ENCODE results near the gene PKNOX2.
"Not testable (repeated sequence)": the region's sequence is repeated elsewhere in the genome, so short reads cannot be mapped to it uniquely, and the experiment has no call there.

The PKNOX2 gene

DNA sequence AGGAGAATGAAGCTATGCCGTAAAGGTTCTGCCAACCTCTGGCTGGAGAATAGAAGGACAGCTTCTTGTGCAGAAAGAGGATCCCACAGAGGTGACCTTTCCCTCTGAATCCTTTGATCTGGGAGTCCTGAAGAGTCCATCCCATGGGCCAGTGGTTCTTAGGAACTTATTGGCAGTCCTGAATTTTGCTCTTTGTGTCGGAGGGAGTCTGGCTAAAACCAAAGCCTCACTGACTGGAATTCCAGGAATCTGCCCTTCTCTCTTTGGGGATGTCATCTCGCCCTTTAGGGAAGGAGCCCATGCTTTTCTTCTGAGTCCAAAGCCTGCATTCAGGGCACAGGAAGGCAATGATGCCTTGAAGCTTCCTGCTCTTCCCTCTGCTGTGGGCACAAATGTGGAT is 45.5 kb downstream of the PKNOX2 start:
- peaks cover 7 to 33% of the 10 kb centered on the region in 2 donors for H3K27me3 Mint-ChIP-seq
- ATAC-seq (replicated peaks) (no peak), DNase-seq (no peak)
- H3K4me3 Mint-ChIP-seq: no peak overlapping the region
- no peaks in the 10 kb centered on the region for H3K4me1 Mint-ChIP-seq (ENCODE audit: low read depth in 2 of 2)
- H3K36me3 Mint-ChIP-seq (ENCODE audit: insufficient read depth): no peaks in the 10 kb centered on the region
- no peak overlapping the region for H3K27ac Mint-ChIP-seq
- H3K9me3 Mint-ChIP-seq: no peaks in the 10 kb centered on the region

DNA sequence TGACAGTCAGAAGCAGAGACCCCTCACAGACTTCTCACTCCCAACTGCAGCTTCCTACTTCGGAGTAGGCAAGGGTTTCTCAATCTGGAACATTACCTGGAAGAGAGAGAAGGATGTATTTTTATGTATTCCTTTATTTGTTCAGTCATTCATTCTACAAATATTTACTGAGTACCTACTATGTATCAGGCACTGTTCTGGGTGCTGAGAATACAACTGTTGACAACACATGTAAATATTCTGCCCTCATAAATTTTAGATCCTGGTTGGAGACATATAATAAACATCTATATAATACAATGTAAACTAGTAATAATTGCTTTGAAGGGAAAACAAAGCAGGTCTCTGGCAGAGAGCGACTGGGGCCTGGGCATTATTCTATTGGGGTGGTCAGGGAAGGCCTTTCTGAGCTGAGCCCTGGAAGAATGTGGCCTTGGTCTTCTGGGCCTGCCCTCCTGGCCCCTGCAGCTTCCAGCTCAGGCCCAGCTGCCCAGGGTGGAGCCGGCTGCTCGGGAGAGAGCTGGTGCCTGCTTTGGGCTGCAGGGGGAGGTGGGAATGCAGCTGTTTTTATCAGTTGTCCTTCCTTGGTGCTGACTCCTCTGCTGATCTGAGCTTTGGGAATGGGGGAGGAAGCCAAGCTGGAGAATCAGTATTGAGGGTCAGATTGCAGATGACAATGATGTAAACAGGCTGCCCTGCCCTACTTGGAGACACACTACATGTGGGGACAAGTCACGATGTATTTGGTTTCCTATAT is 46.8 kb downstream of the PKNOX2 start:
- no peak overlapping the region for H3K4me3 Mint-ChIP-seq
- no peaks in the 10 kb centered on the region for H3K4me1 Mint-ChIP-seq (ENCODE audit: low read depth in 2 of 2)
- DNase-seq (no peak), ATAC-seq (replicated peaks) (no peak)
- no peaks in the 10 kb centered on the region for H3K9me3 Mint-ChIP-seq
- peaks cover 7 to 41% of the 10 kb centered on the region in 2 donors for H3K27me3 Mint-ChIP-seq
- H3K27ac Mint-ChIP-seq: no peak overlapping the region
- no peaks in the 10 kb centered on the region for H3K36me3 Mint-ChIP-seq (ENCODE audit: insufficient read depth)

DNA sequence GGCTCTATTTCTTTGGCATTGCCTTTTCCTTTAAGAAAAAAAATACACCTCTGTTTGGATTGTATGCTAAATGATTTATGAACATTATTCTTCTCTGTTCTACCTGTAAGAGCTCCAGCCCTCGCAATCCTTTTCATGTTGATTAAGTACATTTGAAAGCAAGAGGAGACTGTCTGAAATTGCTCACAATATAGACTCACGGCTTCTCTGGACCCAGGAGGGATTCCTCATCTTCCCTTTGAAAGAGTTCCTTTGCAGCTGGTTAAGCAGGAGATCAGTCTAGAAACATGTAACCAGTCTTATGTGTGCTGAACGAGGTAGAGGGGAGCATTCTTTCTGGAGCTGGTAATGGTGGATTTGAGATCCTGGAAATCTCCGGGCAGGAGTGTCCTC is 47.4 kb downstream of the PKNOX2 start:
- no peak for ATAC-seq (replicated peaks)
- peaks cover 8 to 46% of the 10 kb centered on the region in 2 donors for H3K27me3 Mint-ChIP-seq
- H3K4me3 Mint-ChIP-seq: no peak overlapping the region
- no peak overlapping the region for H3K27ac Mint-ChIP-seq
- H3K36me3 Mint-ChIP-seq (ENCODE audit: insufficient read depth): no peaks in the 10 kb centered on the region
- no peak for DNase-seq
- no peaks in the 10 kb centered on the region for H3K9me3 Mint-ChIP-seq
- H3K4me1 Mint-ChIP-seq (ENCODE audit: low read depth in 2 of 2): no peaks in the 10 kb centered on the region

DNA sequence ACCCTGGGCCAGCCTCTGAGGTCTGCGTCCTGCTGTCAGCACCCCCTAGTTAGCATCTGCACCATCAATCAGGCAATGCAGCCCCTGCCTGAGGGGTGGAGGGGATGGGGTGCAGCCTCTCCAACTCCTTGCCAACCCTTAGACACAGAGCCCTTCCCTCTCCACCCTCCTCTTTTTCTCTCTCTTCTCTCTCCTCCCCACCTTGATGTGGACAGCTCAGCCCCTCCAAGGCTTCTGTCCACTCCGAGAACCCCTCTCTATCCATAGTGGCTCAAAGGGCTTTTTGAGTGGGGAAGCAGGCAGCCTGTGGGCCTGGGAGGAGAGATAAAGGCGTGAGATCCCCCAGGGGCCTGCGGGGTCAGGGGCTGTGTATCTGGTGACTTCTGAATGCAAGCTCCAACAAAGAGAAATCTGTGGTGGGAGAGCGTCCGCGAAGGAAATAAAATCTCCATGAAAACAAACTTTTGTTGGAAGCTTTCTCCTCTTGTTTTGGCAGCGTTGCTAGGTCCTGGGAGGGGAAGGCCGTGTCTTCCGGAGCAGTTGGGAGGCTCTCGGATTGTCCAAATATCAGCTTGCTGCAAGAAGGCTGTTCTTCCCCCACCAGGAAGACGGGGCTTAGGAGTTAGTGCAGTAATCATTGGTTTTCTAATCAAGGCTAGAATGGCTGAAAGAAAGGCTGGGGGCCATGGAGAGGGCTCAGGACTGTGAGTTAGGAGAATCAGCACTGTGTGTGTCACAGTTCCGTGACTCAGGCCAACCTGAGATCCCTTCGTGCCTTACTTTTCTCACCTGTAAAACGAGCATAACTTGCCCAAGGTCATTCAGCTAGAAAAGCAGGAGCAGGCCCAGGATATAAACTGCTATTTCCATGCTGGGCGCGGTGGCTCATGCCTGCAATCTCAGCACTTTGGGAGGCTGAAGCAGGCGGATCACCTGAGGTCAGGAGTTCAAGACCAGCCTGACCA is 50.3 kb downstream of the PKNOX2 start:
- Mint-ChIP-seq H3K4me3 (no peak overlapping the region), H3K27ac (no peak overlapping the region), H3K27me3 (peaks cover 25 to 67% of the 10 kb centered on the region in 2 donors), H3K4me1 (ENCODE audit: low read depth in 2 of 2) (no peaks in the 10 kb centered on the region), H3K36me3 (ENCODE audit: insufficient read depth) (no peaks in the 10 kb centered on the region), H3K9me3 (no peaks in the 10 kb centered on the region)
- no peak for ATAC-seq (replicated peaks)
- no peak for DNase-seq

DNA sequence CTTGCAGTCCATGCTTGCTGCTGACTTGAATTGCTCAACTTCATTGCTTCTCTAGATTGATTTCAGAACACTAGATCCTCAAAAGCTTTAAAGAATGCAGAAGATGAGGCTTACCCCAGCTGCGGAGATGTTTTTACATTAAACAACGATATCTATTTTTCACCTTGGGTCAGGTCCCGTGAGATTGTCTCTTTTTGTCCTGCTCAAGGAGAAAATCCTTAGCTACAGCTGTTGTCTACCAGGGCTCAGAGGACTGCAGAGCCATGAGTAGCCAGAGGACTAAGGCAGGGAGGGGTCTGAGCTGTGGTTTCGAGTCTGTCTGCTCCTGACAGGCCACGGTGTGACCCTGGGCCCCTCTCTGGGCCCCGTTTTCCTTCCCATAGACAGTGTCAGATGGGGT is 51.4 kb downstream of the PKNOX2 start:
- Mint-ChIP-seq H3K4me3 (no peak overlapping the region), H3K27me3 (peaks cover 32 to 78% of the 10 kb centered on the region in 2 donors), H3K36me3 (ENCODE audit: insufficient read depth) (no peaks in the 10 kb centered on the region), H3K27ac (no peak overlapping the region), H3K9me3 (no peaks in the 10 kb centered on the region), H3K4me1 (ENCODE audit: low read depth in 2 of 2) (no peaks in the 10 kb centered on the region)
- ATAC-seq (replicated peaks): no peak
- no peak for DNase-seq

DNA sequence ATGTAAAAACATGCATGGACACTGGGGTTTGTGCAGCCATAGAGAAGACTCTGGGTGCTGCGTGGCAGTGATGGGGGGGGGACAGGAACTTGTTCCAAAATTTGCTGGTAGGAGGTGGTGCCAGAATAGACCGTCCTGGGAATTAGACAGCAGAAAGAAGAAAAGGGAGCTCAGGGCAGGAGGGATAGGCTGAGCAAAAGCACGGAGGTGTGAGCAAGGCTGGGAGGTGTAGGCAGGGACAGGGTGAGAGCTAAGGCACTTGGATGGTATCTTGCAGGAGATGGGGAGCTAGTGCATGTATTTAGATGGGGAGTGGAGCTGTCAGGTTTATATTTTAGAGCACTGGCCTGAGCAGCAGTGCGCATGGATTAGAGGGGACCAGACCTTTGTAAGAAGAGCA is 53.8 kb downstream of the PKNOX2 start:
- no peak overlapping the region for H3K4me3 Mint-ChIP-seq
- ATAC-seq (replicated peaks) (no peak), DNase-seq (no peak)
- no peaks in the 10 kb centered on the region for H3K9me3 Mint-ChIP-seq
- no peaks in the 10 kb centered on the region for H3K36me3 Mint-ChIP-seq (ENCODE audit: insufficient read depth)
- no peak overlapping the region for H3K27ac Mint-ChIP-seq
- peaks cover 32 to 81% of the 10 kb centered on the region in 2 donors for H3K27me3 Mint-ChIP-seq
- no peaks in the 10 kb centered on the region for H3K4me1 Mint-ChIP-seq (ENCODE audit: low read depth in 2 of 2)

DNA sequence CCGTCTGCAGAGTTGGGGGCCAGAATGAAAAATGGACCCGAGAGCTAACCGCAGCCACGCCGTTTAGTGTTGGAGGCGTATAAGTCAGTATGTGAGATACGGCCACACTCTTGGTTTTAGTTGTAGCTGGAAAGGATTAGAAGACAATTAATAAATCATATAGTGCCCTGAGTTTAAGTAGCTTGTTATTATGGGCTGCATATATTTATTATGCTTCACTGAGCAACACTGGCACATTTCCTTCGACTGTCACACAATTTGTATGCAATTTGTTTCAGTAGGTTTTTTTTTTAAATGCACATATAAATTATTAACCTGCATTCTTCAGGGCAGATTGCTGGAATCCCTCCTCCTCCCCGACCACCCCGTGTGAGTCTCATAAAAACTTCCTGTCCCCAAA is 56.9 kb downstream of the PKNOX2 start:
- Mint-ChIP-seq H3K4me3 (no peak overlapping the region), H3K27me3 (peaks cover 33 to 66% of the 10 kb centered on the region in 2 donors), H3K4me1 (ENCODE audit: low read depth in 2 of 2) (no peaks in the 10 kb centered on the region), H3K27ac (no peak overlapping the region), H3K36me3 (ENCODE audit: insufficient read depth) (no peaks in the 10 kb centered on the region), H3K9me3 (no peaks in the 10 kb centered on the region)
- no peak for ATAC-seq (replicated peaks)
- DNase-seq: no peak

DNA sequence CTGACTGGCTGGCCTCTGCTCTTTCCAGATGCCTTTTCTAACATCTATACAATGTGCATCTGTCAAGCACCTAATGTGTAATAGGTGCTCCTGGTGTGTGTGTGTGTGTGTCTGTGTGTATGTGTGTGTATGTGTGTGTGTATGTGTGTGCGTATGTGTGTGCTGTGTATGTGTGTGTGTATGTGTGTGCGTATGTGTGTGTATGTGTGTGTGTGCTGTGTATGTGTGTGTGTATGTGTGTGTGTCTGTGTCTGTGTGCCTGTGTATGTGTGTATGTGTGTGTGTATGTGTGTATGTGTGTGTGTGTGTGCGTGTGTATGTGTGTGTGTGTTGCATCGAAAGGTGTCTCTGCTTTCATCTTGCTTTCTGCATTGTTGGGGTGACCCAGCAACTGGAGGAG is 57.9 kb downstream of the PKNOX2 start:
- no peak overlapping the region for H3K4me3 Mint-ChIP-seq
- peaks cover 37 to 64% of the 10 kb centered on the region in 2 donors for H3K27me3 Mint-ChIP-seq
- no peak overlapping the region for H3K27ac Mint-ChIP-seq
- no peak for ATAC-seq (replicated peaks)
- H3K36me3 Mint-ChIP-seq (ENCODE audit: insufficient read depth): no peaks in the 10 kb centered on the region
- no peaks in the 10 kb centered on the region for H3K4me1 Mint-ChIP-seq (ENCODE audit: low read depth in 2 of 2)
- DNase-seq: no peak
- H3K9me3 Mint-ChIP-seq: no peaks in the 10 kb centered on the region

DNA sequence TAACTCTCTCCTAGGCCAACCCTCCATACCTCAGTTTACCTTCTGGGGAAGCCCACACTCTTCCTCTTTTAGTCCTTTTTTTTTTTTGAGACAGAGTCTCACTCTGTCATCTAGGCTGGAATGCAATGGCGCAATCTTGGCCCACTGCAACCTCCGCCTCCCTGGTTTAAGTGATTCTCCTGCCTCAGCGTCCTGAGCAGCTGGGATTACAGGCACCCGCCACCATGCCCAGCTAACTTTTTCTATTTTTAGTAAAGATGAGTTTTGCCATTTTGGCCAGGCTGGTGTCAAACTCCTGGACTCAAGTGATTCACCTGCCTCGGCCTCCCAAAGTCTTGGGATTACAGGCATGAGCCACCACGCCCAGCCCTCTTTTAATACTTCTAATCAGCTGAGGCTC is 58.6 kb downstream of the PKNOX2 start:
- peaks cover 32 to 64% of the 10 kb centered on the region in 2 donors for H3K27me3 Mint-ChIP-seq
- DNase-seq; H3K4me1 Mint-ChIP-seq (ENCODE audit: low read depth in 2 of 2); H3K9me3 Mint-ChIP-seq; ATAC-seq (replicated peaks); H3K27ac Mint-ChIP-seq; H3K36me3 Mint-ChIP-seq (ENCODE audit: insufficient read depth); H3K4me3 Mint-ChIP-seq: not testable (repeated sequence)

DNA sequence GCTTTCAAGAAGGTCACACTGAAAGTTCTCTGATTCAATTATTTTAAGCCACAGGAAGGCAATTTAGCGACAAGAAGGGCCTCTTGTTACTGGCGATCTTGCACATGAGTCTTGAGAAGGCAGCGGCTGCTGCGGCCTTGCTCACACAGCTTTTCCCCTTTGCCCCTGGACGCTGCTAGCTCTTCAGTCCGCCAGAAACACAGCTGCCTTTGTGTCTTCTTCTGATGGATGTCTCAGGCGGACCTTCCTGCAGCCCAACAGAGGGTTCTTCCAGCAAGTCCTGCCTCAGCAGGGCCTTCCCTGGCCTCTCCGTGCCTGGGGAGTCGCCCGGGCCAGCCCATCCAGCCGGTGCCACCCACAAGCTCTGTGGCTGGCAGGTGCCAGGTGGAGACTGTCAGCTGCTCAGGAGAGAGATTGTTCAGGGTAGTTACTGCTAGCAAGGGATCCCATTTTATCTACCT is 59.4 kb downstream of the PKNOX2 start:
- Mint-ChIP-seq H3K36me3 (ENCODE audit: insufficient read depth) (peaks cover 3% of the 10 kb centered on the region), H3K4me3 (no peak overlapping the region), H3K27ac (no peak overlapping the region), H3K27me3 (peaks cover 33 to 64% of the 10 kb centered on the region in 2 donors), H3K4me1 (ENCODE audit: low read depth in 2 of 2) (no peaks in the 10 kb centered on the region), H3K9me3 (no peaks in the 10 kb centered on the region)
- no peak for DNase-seq
- ATAC-seq (replicated peaks): no peak

DNA sequence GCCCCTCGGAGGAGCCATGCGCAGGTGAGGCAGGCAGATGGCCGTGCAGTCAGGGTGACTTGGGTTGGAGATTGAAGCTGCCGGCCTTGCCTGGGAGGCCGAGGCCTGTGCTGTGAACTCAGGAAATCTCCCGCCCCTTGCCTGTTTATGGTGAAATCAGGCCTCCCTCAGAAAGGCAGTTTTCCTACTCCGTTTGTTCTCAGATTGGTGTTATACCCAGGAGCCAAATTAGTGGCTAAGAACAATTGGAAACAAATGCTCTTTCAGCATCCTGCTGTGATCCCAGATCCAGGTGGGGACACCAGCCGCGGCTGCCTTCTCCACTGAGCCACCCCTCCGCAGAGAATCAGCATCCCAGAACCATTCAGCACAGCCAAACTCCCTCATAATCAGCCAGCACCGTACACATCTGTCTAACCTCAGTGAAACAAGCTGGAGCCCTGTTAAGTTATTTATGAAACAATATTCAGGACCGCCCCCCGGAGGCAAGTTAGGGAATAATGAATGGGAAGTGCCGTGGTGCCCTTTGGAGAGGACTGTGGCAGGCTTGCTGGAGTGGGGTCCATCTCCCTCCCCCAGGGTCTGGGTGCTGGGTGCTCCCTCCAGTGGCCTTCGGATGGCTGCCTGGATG is 60.0 kb downstream of the PKNOX2 start:
- no peak for ATAC-seq (replicated peaks)
- no peak overlapping the region for H3K4me3 Mint-ChIP-seq
- no peaks in the 10 kb centered on the region for H3K9me3 Mint-ChIP-seq
- peaks cover 3% of the 10 kb centered on the region for H3K36me3 Mint-ChIP-seq (ENCODE audit: insufficient read depth)
- no peak overlapping the region for H3K27ac Mint-ChIP-seq
- peaks cover 39 to 70% of the 10 kb centered on the region in 2 donors for H3K27me3 Mint-ChIP-seq
- H3K4me1 Mint-ChIP-seq (ENCODE audit: low read depth in 2 of 2): no peaks in the 10 kb centered on the region
- DNase-seq: no peak

DNA sequence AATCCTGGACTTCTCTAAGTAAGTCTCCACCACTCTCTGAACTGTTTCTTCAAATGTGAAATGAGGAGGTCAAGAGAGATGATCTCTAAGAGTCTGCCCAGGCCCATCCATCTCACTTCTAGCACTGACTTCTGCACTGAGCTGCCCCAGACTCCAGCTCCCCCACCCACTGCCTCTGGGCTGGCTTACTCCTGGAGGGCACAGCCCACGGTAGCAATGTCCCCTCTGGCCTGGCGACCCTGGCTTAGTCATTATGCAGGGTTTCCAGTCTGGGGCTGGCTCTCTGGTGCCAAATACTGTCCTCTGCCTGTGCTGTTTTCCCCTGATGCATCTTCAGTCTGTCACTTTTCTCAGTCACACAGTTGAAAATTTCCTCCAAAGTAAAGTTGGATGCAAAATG is 60.9 kb downstream of the PKNOX2 start:
- peaks cover 3% of the 10 kb centered on the region for H3K36me3 Mint-ChIP-seq (ENCODE audit: insufficient read depth)
- H3K4me1 Mint-ChIP-seq (ENCODE audit: low read depth in 2 of 2): no peaks in the 10 kb centered on the region

DNA sequence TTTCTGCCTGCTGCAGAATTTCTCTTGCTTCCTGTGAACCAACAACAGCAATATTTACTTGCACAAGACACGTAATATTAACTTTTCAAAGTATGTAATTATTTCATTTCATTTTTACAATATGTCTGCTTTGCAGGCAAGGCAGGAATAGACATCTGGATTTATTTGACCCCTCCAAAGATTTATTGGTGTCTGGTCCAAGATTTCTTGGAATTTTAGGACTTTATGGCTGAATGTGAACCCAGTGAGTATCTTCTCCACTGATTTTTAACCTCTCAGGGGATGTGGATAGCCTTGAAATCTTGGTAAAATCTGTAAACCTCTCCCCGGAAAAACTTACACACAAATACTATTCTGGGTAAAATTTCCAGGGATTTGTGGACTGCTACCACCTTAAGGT is 61.5 kb downstream of the PKNOX2 start:
- no peak overlapping the region for H3K4me3 Mint-ChIP-seq
- H3K9me3 Mint-ChIP-seq: no peaks in the 10 kb centered on the region
- H3K27me3 Mint-ChIP-seq: peaks cover 34 to 61% of the 10 kb centered on the region in 2 donors
- H3K36me3 Mint-ChIP-seq (ENCODE audit: insufficient read depth): peaks cover 3% of the 10 kb centered on the region
- ATAC-seq (replicated peaks) (no peak), DNase-seq (no peak)
- H3K27ac Mint-ChIP-seq: no peak overlapping the region
- H3K4me1 Mint-ChIP-seq (ENCODE audit: low read depth in 2 of 2): no peaks in the 10 kb centered on the region

More for the DNA sequence above, 60.9 kb downstream of the PKNOX2 start:
- Mint-ChIP-seq H3K4me3 (no peak overlapping the region), H3K27me3 (peaks cover 36 to 68% of the 10 kb centered on the region in 2 donors), H3K9me3 (no peaks in the 10 kb centered on the region), H3K27ac (no peak overlapping the region)
- DNase-seq: no peak
- ATAC-seq (replicated peaks): no peak
